ENCODE measurements around the gene CAMTA2.

- TF ChIP-seq, protein P1, sequence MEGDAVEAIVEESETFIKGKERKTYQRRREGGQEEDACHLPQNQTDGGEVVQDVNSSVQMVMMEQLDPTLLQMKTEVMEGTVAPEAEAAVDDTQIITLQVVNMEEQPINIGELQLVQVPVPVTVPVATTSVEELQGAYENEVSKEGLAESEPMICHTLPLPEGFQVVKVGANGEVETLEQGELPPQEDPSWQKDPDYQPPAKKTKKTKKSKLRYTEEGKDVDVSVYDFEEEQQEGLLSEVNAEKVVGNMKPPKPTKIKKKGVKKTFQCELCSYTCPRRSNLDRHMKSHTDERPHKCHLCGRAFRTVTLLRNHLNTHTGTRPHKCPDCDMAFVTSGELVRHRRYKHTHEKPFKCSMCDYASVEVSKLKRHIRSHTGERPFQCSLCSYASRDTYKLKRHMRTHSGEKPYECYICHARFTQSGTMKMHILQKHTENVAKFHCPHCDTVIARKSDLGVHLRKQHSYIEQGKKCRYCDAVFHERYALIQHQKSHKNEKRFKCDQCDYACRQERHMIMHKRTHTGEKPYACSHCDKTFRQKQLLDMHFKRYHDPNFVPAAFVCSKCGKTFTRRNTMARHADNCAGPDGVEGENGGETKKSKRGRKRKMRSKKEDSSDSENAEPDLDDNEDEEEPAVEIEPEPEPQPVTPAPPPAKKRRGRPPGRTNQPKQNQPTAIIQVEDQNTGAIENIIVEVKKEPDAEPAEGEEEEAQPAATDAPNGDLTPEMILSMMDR (conservative IDR thresholded peaks at IDR 0.05): no peak
- no peak for TF ChIP-seq EZH2 (IDR thresholded peaks at IDR 0.05; ENCODE audit: low read depth)
These were observed 24.5 kb upstream of the CAMTA2 start for GRCh38 chr17:5011928-5012327.
